ENCODE data around the gene MINAR1.

- TF ChIP-seq CTCF (IDR thresholded peaks at IDR 0.05) = no peak
- no peak for TF ChIP-seq POLR2A (IDR thresholded peaks at IDR 0.05)
These were observed 8.3 kb downstream of the MINAR1 start for GRCh38 chr15:79440355-79440908.

Data from lower leg skin (tissue), 3 donors.